Activated T-helper 1 cell treated with anti-CD3 and anti-CD28 coated beads, Interleukin-2, amount 50 U/mL, for 16 hours (primary cell): ENCODE results near the gene TUBGCP4.

Source experiments
- DNase-seq, 2 donors: peaks; one replicate each; pipeline ENCODE4 v3.0.0-alpha.2; 2020; ENCODE audit warnings: low read depth in 1 of 2, low spot score in 1 of 2

The TUBGCP4 gene

GRCh38 chr15:43404130-43404529 lies 33.2 kb downstream of the TUBGCP4 start:
- DNase-seq, result no peak

- DNase-seq, result no peak
Observed at GRCh38 chr15:43406189-43406588, 35.3 kb downstream of the TUBGCP4 start.

- no peak for DNase-seq
Observed at GRCh38 chr15:43406808-43407207, 35.9 kb downstream of the TUBGCP4 start.

- no peak for DNase-seq
Observed at GRCh38 chr15:43408789-43409188, 37.9 kb downstream of the TUBGCP4 start.

- no peak for DNase-seq
Observed at GRCh38 chr15:43410572-43411214, 39.8 kb downstream of the TUBGCP4 start.

- no peak for DNase-seq
Observed at GRCh38 chr15:43412096-43412495, 41.2 kb downstream of the TUBGCP4 start.

- DNase-seq, result no peak
Observed at GRCh38 chr15:43414196-43414595, 43.3 kb downstream of the TUBGCP4 start.

- DNase-seq, result no peak
Observed at GRCh38 chr15:43420435-43420834, 49.5 kb downstream of the TUBGCP4 start.

- DNase-seq, result no peak
Observed at GRCh38 chr15:43420876-43421275, 50.0 kb downstream of the TUBGCP4 start.

GRCh38 chr15:43423793-43424192 lies 52.9 kb downstream of the TUBGCP4 start:
- DNase-seq, result no peak

- no peak for DNase-seq
Observed at GRCh38 chr15:43429687-43430086, 58.8 kb downstream of the TUBGCP4 start.

- DNase-seq, result no peak
Observed at GRCh38 chr15:43433165-43433564, 62.3 kb downstream of the TUBGCP4 start.

- no peak for DNase-seq
Observed at GRCh38 chr15:43433661-43434303, 62.9 kb downstream of the TUBGCP4 start.

GRCh38 chr15:43434446-43434845 lies 63.5 kb downstream of the TUBGCP4 start:
- DNase-seq, result no peak

- no peak for DNase-seq
Observed at GRCh38 chr15:43436395-43436794, 65.5 kb downstream of the TUBGCP4 start.

GRCh38 chr15:43439268-43439667 lies 68.4 kb downstream of the TUBGCP4 start:
- DNase-seq, result no peak

GRCh38 chr15:43440721-43441281 lies 69.9 kb downstream of the TUBGCP4 start:
- DNase-seq, result peak in 1 of 2 donors; percentile 1

GRCh38 chr15:43441316-43441715 lies 70.4 kb downstream of the TUBGCP4 start:
- no peak for DNase-seq

GRCh38 chr15:43446344-43446743 lies 75.4 kb downstream of the TUBGCP4 start:
- no peak for DNase-seq

GRCh38 chr15:43449981-43450380 lies 79.1 kb downstream of the TUBGCP4 start:
- no peak for DNase-seq
